NB4 (cell line): Measurements from ENCODE around the gene PITHD1.
A peak's percentile ranks its signal among the peaks of the same experiment; 100 is the strongest.

Source experiments
- CTCF ChIP-seq: IDR thresholded peaks from one replicate; pipeline ENCODE4 v1.5.1; 2012; ENCODE audit warnings: low read depth, low read length
- MAX ChIP-seq: IDR thresholded peaks from 2 replicates; pipeline ENCODE4 v1.6.1; 2011; ENCODE audit warnings: low read depth, low read length
- MYC ChIP-seq: IDR thresholded peaks from 2 replicates; pipeline ENCODE4 v1.6.1; 2011; ENCODE audit warnings: low read depth, low read length
- POLR2A ChIP-seq: IDR thresholded peaks from 2 replicates; pipeline ENCODE4 v1.6.1; 2011; ENCODE audit warnings: mild to moderate bottlenecking; ENCODE audit not compliant: insufficient read length; ENCODE audit errors: extremely low read depth

- TF ChIP-seq CTCF (no peak), POLR2A (no peak), MYC (peak; percentile 31; the same call in 1 of the 2 replicates), MAX (0 out of 2 replicates have a peak, but pooled peaks have one; percentile 18)
Measured at GRCh38 chr1:23742670-23743286, 35.4 kb upstream of the PITHD1 start.
